IPS-18c (cell line): ENCODE results near the gene RTKN.

Experiments used
- H3K4me3 ChIP-seq: 2 replicates; pipeline ENCODE4 v1.7.0; 2013; ENCODE audit warnings: low read depth, mild to moderate bottlenecking, low read length, moderate library complexity; ENCODE audit not compliant: insufficient read depth
- H3K9me3 ChIP-seq: one replicate; pipeline ENCODE4 v1.6.1; 2013; ENCODE audit warnings: mild to moderate bottlenecking, low read length, moderate library complexity; ENCODE audit not compliant: control insufficient read depth, insufficient read depth

The RTKN gene

GRCh38 chr2:74413001-74413698 lies 28.6 kb downstream of the RTKN start:
- Histone ChIP-seq H3K4me3 (no peak overlapping the region), H3K9me3 (no peaks in the 10 kb centered on the region)

GRCh38 chr2:74407682-74408081 lies 34.1 kb downstream of the RTKN start:
- Histone ChIP-seq H3K4me3 (no peak overlapping the region), H3K9me3 (no peaks in the 10 kb centered on the region)

GRCh38 chr2:74406035-74406434 lies 35.7 kb downstream of the RTKN start:
- H3K9me3 ChIP-seq = no peaks in the 10 kb centered on the region

GRCh38 chr2:74401891-74402290 lies 39.8 kb downstream of the RTKN start:
- Histone ChIP-seq H3K9me3 (no peaks in the 10 kb centered on the region), H3K4me3 (no peak overlapping the region)

More at GRCh38 chr2:74406035-74406434, 35.7 kb downstream of the RTKN start:
- no peak overlapping the region for H3K4me3 ChIP-seq

- no peak overlapping the region for H3K4me3 ChIP-seq
- H3K9me3 ChIP-seq = no peaks in the 10 kb centered on the region
Measured at GRCh38 chr2:74399785-74400184, 42.0 kb downstream of the RTKN start.

- no peaks in the 10 kb centered on the region for H3K9me3 ChIP-seq
- no peak overlapping the region for H3K4me3 ChIP-seq
Measured at GRCh38 chr2:74396149-74396548, 45.6 kb downstream of the RTKN start.

GRCh38 chr2:74393525-74393924 lies 48.2 kb downstream of the RTKN start:
- no peaks in the 10 kb centered on the region for H3K9me3 ChIP-seq
- H3K4me3 ChIP-seq = no peak overlapping the region

- Histone ChIP-seq H3K4me3 (no peak overlapping the region; the same call in 1 of the 2 replicates), H3K9me3 (no peaks in the 10 kb centered on the region)
Measured at GRCh38 chr2:74392449-74392743, 49.3 kb downstream of the RTKN start.

- Histone ChIP-seq H3K9me3 (no peaks in the 10 kb centered on the region), H3K4me3 (peak overlapping the region; percentile 94)
Measured at GRCh38 chr2:74391580-74392448, 49.9 kb downstream of the RTKN start.

- Histone ChIP-seq H3K4me3 (peak overlapping the region; percentile 94), H3K9me3 (no peaks in the 10 kb centered on the region)
Measured at GRCh38 chr2:74391209-74391579, 50.5 kb downstream of the RTKN start.

- peak overlapping the region; percentile 11; the same call in 1 of the 2 replicates for H3K4me3 ChIP-seq
Measured at GRCh38 chr2:74390606-74391005, 51.1 kb downstream of the RTKN start.

GRCh38 chr2:74387346-74387745 lies 54.4 kb downstream of the RTKN start:
- no peak overlapping the region for H3K4me3 ChIP-seq
- no peaks in the 10 kb centered on the region for H3K9me3 ChIP-seq

More at GRCh38 chr2:74390606-74391005, 51.1 kb downstream of the RTKN start:
- no peaks in the 10 kb centered on the region for H3K9me3 ChIP-seq

GRCh38 chr2:74385396-74385795 lies 56.3 kb downstream of the RTKN start:
- no peaks in the 10 kb centered on the region for H3K9me3 ChIP-seq

GRCh38 chr2:74384051-74384450 lies 57.7 kb downstream of the RTKN start:
- Histone ChIP-seq H3K9me3 (no peaks in the 10 kb centered on the region), H3K4me3 (no peak overlapping the region)

More at GRCh38 chr2:74385396-74385795, 56.3 kb downstream of the RTKN start:
- H3K4me3 ChIP-seq = no peak overlapping the region

- Histone ChIP-seq H3K4me3 (no peak overlapping the region), H3K9me3 (no peaks in the 10 kb centered on the region)
Measured at GRCh38 chr2:74383254-74383653, 58.5 kb downstream of the RTKN start.

GRCh38 chr2:74381751-74382150 lies 60.0 kb downstream of the RTKN start:
- no peaks in the 10 kb centered on the region for H3K9me3 ChIP-seq
- no peak overlapping the region for H3K4me3 ChIP-seq

- no peaks in the 10 kb centered on the region for H3K9me3 ChIP-seq
- peak within 1 kb of the TSS; percentile 35; the same call in 1 of the 2 replicates for H3K4me3 ChIP-seq
Measured at GRCh38 chr2:74379851-74380789, 61.6 kb downstream of the RTKN start, which contains the start of gene DCTN1. Gene DCTN1 (minus strand): TSS chr2:74380311. CDS start chr2:74380037, 274 bp downstream.
